GM12878 (cell line): ENCODE data around the gene P3H2. TPM values are rescaled to one million over a fixed set of nuclear protein-coding genes. Genes with fewer than 3 reads are reported as not detected.

Source experiments
- CBX5 ChIP-seq: sonication (generic); IDR thresholded peaks from 2 replicates; pipeline ENCODE4 v1.6.1; 2016; ENCODE audit warnings: low read depth, moderate library complexity, mild to moderate bottlenecking, inconsistent platforms
- CHD2 ChIP-seq: IDR thresholded peaks from 2 replicates; pipeline ENCODE4 v1.6.1; 2011; ENCODE audit warnings: low read depth, low read length, improper control_type of control experiment, borderline replicate concordance
- CREM ChIP-seq: IDR thresholded peaks from 2 replicates; pipeline ENCODE4 v1.6.1; 2014; ENCODE audit warnings: antibody characterized with exemption, low read depth
- EGR1 ChIP-seq, 2 experiments: IDR thresholded peaks; 1 replicate in 1 of 2; 2 replicates in 1 of 2; pipeline ENCODE4 v1.6.1; 2011 to 2012; ENCODE audit warnings: low read depth in 2 of 2, low read length in 2 of 2, borderline replicate concordance in 1 of 2, mild to moderate bottlenecking in 1 of 2, moderate library complexity in 1 of 2
- EP300 ChIP-seq, 2 experiments: fragments of 150-350 bp in 1 of 2; IDR thresholded peaks; 2 replicates each; pipeline ENCODE4 v1.6.1; 2011 to 2012; ENCODE audit warnings: low read depth in 2 of 2, low read length in 2 of 2, borderline replicate concordance in 1 of 2, improper control_type of control experiment in 1 of 2, inconsistent platforms in 1 of 2; ENCODE audit not compliant: control insufficient read depth in 1 of 2
- ESRRA ChIP-seq: IDR thresholded peaks from 2 replicates; pipeline ENCODE4 v1.6.1; 2012; ENCODE audit warnings: mild to moderate bottlenecking, low read length, improper control_type of control experiment
- GATAD2B ChIP-seq: fragments of 450-650 bp; conservative IDR thresholded peaks from 2 replicates; pipeline ENCODE4 v1.6.1; 2017; ENCODE audit warnings: low read depth, mild to moderate bottlenecking, moderate library complexity
- JUNB ChIP-seq: IDR thresholded peaks from 2 replicates; pipeline ENCODE4 v1.6.1; 2016; ENCODE audit warnings: antibody characterized with exemption, mild to moderate bottlenecking
- NR2F1 ChIP-seq: fragments of 450-650 bp; conservative IDR thresholded peaks from 2 replicates; pipeline ENCODE4 v1.6.1; 2017; ENCODE audit warnings: mild to moderate bottlenecking
- SIX5 ChIP-seq: IDR thresholded peaks from 2 replicates; pipeline ENCODE4 v1.6.1; 2011; ENCODE audit warnings: mild to moderate bottlenecking, low read depth, low read length, moderate library complexity; ENCODE audit not compliant: severe bottlenecking
- SPI1 ChIP-seq: IDR thresholded peaks from 2 replicates; pipeline ENCODE4 v1.6.1; 2011; ENCODE audit warnings: low read depth, mild to moderate bottlenecking, low read length, moderate library complexity, borderline replicate concordance; ENCODE audit not compliant: insufficient read depth
- SREBF1 ChIP-seq: IDR thresholded peaks from 2 replicates; pipeline ENCODE4 v1.6.1; 2012; ENCODE audit warnings: mild to moderate bottlenecking, low read length
- TAF1 ChIP-seq: IDR thresholded peaks from 2 replicates; pipeline ENCODE4 v1.6.1; 2011; ENCODE audit warnings: mild to moderate bottlenecking, low read depth, low read length, borderline replicate concordance
- TCF3 ChIP-seq: IDR thresholded peaks from 2 replicates; pipeline ENCODE4 v1.6.1; 2012; ENCODE audit warnings: low read depth, mild to moderate bottlenecking, low read length, borderline replicate concordance; ENCODE audit not compliant: insufficient read depth
- TCF7 ChIP-seq: IDR thresholded peaks from 2 replicates; pipeline ENCODE4 v1.6.1; 2014; ENCODE audit warnings: antibody characterized with exemption, borderline replicate concordance
- YY1 ChIP-seq: IDR thresholded peaks from 2 replicates; pipeline ENCODE4 v1.6.1; 2011; ENCODE audit warnings: low read depth, mild to moderate bottlenecking, low read length
- ZBED1 ChIP-seq: IDR thresholded peaks from 2 replicates; pipeline ENCODE4 v1.6.1; 2016; ENCODE audit warnings: borderline replicate concordance
- ZNF217 ChIP-seq: fragments of 450-650 bp; IDR thresholded peaks from 2 replicates; pipeline ENCODE4 v1.6.1; 2017; ENCODE audit warnings: antibody characterized with exemption, mild to moderate bottlenecking
- ZNF384 ChIP-seq: IDR thresholded peaks from 2 replicates; pipeline ENCODE4 v1.6.1; 2012; ENCODE audit warnings: low read depth, mild to moderate bottlenecking, low read length, improper control_type of control experiment, borderline replicate concordance
- ZSCAN29 ChIP-seq: fragments of 450-650 bp; IDR thresholded peaks from 2 replicates; pipeline ENCODE4 v1.6.1; 2017; ENCODE audit warnings: mild to moderate bottlenecking, moderate library complexity
- polyA plus RNA-seq, 11 experiments: library from polyadenylated mRNA; depleted of rRNA in 4 of 11; unstranded in 6 of 11; stranded (reverse) in 5 of 11; fragments of >200 nt; fragmentation: Nextera tagmentation in 4 of 11; fragmentation: Illumina TruSeq in 1 of 11; extraction: Ambion mirVana in 4 of 11; extraction: Trizol in 1 of 11; gene quantifications; 1 replicate in 1 of 11; 2 replicates in 10 of 11; pipeline versions ENCODE4 v1.2.1 to v1.2.3, GENCODE V29; 2011 to 2016; ENCODE audit warnings: inconsistent platforms in 2 of 11, missing spikeins in 2 of 11, low read depth in 1 of 11
- total RNA-seq, 4 experiments: library from RNA; depleted of rRNA in 3 of 4; stranded (reverse); fragments of >200 nt in 3 of 4; fragmentation: Illumina TruSeq in 1 of 4; extraction: Trizol in 1 of 4; gene quantifications; 2 replicates each; pipeline versions ENCODE4 v1.2.1 to v1.2.3, GENCODE V29; 2013 to 2021
- TF ChIP-seq, protein P1 (sequence below), 3 experiments: IDR thresholded peaks in 2 of 3; conservative IDR thresholded peaks in 1 of 3; 2 replicates each; pipeline ENCODE4 v1.5.1; 2011; ENCODE audit warnings: low read depth in 3 of 3, low read length in 3 of 3, mild to moderate bottlenecking in 3 of 3, control low read depth in 2 of 3, moderate library complexity in 2 of 3, inconsistent platforms in 1 of 3, mixed read lengths in 1 of 3; ENCODE audit not compliant: control insufficient read depth in 2 of 3, insufficient read depth in 1 of 3; ENCODE audit errors: extremely low read depth in 1 of 3
- TF ChIP-seq, protein P2 (sequence below): fragments of 450-650 bp; IDR thresholded peaks from 2 replicates; pipeline ENCODE4 v1.6.1; 2014; ENCODE audit warnings: mild to moderate bottlenecking
- TF ChIP-seq, protein P3 (sequence below): fragments of 450-650 bp; IDR thresholded peaks from 2 replicates; pipeline ENCODE4 v1.6.1; 2017; ENCODE audit warnings: mild to moderate bottlenecking, moderate library complexity
- TF ChIP-seq, protein P4 (sequence below): fragments of 450-650 bp; IDR thresholded peaks from 2 replicates; pipeline ENCODE4 v1.6.1; 2016; ENCODE audit warnings: mild to moderate bottlenecking

The P3H2 gene
- total and polyA plus RNA-seq, 10 of the 15 experiments (the other 5 are each of a cell fraction or from before 2014, with no cell fraction given), result 27.0 to 97.6 (median 83.2) TPM

DNA sequence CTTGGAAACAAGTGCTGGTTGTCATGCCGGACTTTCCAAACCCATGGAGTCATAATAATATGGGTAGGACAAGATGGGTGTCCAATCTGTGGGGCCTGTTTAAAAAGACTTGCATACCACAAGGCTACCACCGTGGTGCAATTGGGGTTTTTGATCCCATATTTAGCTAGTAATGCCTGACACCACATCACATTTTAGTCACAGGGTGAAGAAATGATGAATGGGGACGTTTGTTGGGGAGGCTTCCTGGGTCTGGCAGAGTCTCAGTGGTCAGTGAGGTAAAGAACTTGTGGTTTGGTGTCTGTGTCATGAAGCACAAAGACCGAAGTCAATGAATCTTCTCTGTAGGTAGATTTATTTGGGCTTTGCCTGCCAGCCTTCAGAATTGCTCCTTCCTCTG is 31.0 kb downstream of the P3H2 start (continued):
- TF ChIP-seq ESRRA, result no peak
- TF ChIP-seq, protein P1, sequence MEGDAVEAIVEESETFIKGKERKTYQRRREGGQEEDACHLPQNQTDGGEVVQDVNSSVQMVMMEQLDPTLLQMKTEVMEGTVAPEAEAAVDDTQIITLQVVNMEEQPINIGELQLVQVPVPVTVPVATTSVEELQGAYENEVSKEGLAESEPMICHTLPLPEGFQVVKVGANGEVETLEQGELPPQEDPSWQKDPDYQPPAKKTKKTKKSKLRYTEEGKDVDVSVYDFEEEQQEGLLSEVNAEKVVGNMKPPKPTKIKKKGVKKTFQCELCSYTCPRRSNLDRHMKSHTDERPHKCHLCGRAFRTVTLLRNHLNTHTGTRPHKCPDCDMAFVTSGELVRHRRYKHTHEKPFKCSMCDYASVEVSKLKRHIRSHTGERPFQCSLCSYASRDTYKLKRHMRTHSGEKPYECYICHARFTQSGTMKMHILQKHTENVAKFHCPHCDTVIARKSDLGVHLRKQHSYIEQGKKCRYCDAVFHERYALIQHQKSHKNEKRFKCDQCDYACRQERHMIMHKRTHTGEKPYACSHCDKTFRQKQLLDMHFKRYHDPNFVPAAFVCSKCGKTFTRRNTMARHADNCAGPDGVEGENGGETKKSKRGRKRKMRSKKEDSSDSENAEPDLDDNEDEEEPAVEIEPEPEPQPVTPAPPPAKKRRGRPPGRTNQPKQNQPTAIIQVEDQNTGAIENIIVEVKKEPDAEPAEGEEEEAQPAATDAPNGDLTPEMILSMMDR (IDR thresholded peaks at IDR 0.05 in 2 of 3, conservative IDR thresholded peaks at IDR 0.05 in 1 of 3; ENCODE audit: control insufficient read depth in 2 of 3, extremely low read depth in 1 of 3, insufficient read depth in 1 of 3, low read depth in 3 of 3, low read length in 3 of 3), result no peak
- TF ChIP-seq SREBF1, result no peak
- no peak for TF ChIP-seq TAF1
- TF ChIP-seq EP300 (IDR thresholded peaks at IDR 0.05; ENCODE audit: borderline replicate concordance in 1 of 2, control insufficient read depth in 1 of 2, low read depth in 2 of 2, low read length in 2 of 2), result peak; percentile 84
- TF ChIP-seq, protein P2, sequence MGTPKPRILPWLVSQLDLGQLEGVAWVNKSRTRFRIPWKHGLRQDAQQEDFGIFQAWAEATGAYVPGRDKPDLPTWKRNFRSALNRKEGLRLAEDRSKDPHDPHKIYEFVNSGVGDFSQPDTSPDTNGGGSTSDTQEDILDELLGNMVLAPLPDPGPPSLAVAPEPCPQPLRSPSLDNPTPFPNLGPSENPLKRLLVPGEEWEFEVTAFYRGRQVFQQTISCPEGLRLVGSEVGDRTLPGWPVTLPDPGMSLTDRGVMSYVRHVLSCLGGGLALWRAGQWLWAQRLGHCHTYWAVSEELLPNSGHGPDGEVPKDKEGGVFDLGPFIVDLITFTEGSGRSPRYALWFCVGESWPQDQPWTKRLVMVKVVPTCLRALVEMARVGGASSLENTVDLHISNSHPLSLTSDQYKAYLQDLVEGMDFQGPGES, result no peak
- TF ChIP-seq ZSCAN29, result no peak
- TF ChIP-seq YY1, result no peak; the same call in 1 of the 2 replicates
- no peak for TF ChIP-seq ZNF384
- TF ChIP-seq, protein P3, sequence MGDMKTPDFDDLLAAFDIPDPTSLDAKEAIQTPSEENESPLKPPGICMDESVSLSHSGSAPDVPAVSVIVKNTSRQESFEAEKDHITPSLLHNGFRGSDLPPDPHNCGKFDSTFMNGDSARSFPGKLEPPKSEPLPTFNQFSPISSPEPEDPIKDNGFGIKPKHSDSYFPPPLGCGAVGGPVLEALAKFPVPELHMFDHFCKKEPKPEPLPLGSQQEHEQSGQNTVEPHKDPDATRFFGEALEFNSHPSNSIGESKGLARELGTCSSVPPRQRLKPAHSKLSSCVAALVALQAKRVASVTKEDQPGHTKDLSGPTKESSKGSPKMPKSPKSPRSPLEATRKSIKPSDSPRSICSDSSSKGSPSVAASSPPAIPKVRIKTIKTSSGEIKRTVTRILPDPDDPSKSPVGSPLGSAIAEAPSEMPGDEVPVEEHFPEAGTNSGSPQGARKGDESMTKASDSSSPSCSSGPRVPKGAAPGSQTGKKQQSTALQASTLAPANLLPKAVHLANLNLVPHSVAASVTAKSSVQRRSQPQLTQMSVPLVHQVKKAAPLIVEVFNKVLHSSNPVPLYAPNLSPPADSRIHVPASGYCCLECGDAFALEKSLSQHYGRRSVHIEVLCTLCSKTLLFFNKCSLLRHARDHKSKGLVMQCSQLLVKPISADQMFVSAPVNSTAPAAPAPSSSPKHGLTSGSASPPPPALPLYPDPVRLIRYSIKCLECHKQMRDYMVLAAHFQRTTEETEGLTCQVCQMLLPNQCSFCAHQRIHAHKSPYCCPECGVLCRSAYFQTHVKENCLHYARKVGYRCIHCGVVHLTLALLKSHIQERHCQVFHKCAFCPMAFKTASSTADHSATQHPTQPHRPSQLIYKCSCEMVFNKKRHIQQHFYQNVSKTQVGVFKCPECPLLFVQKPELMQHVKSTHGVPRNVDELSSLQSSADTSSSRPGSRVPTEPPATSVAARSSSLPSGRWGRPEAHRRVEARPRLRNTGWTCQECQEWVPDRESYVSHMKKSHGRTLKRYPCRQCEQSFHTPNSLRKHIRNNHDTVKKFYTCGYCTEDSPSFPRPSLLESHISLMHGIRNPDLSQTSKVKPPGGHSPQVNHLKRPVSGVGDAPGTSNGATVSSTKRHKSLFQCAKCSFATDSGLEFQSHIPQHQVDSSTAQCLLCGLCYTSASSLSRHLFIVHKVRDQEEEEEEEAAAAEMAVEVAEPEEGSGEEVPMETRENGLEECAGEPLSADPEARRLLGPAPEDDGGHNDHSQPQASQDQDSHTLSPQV, result no peak
- no peak for TF ChIP-seq CBX5
- TF ChIP-seq JUNB, result peak; percentile 95
- peak; percentile 90 for TF ChIP-seq CREM
- peak; percentile 62; the same call in 1 of the 2 replicates for TF ChIP-seq NR2F1
- TF ChIP-seq EGR1 (IDR thresholded peaks at IDR 0.05; ENCODE audit: borderline replicate concordance in 1 of 2, low read depth in 2 of 2, low read length in 2 of 2), result no peak
- 0 out of 2 replicates have a peak, but pooled peaks have one; percentile 20 for TF ChIP-seq TCF7
- peak; percentile 38; the same call in 1 of the 2 replicates for TF ChIP-seq CHD2
- no peak for TF ChIP-seq TCF3
- peak; percentile 96 for TF ChIP-seq ZBED1
- TF ChIP-seq ZNF217, result no peak
- TF ChIP-seq, protein P4, sequence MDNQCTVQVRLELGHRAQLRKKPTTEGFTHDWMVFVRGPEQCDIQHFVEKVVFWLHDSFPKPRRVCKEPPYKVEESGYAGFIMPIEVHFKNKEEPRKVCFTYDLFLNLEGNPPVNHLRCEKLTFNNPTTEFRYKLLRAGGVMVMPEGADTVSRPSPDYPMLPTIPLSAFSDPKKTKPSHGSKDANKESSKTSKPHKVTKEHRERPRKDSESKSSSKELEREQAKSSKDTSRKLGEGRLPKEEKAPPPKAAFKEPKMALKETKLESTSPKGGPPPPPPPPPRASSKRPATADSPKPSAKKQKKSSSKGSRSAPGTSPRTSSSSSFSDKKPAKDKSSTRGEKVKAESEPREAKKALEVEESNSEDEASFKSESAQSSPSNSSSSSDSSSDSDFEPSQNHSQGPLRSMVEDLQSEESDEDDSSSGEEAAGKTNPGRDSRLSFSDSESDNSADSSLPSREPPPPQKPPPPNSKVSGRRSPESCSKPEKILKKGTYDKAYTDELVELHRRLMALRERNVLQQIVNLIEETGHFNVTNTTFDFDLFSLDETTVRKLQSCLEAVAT, result peak; percentile 99
- no peak; the same call in 1 of the 2 replicates for TF ChIP-seq GATAD2B
- TF ChIP-seq SIX5, result no peak
- no peak for TF ChIP-seq SPI1
